Measurements from ENCODE around the gene SERTAD4. TPM values are rescaled to one million over a fixed set of nuclear protein-coding genes. Genes with fewer than 3 reads are reported as not detected.
A peak's percentile ranks its signal among the peaks of the same experiment; 100 is the strongest.

Gene SERTAD4
- total and polyA plus RNA-seq, 10 donors = 0.02 to 0.09 (median 0.06) TPM; not detected in 5

DNA sequence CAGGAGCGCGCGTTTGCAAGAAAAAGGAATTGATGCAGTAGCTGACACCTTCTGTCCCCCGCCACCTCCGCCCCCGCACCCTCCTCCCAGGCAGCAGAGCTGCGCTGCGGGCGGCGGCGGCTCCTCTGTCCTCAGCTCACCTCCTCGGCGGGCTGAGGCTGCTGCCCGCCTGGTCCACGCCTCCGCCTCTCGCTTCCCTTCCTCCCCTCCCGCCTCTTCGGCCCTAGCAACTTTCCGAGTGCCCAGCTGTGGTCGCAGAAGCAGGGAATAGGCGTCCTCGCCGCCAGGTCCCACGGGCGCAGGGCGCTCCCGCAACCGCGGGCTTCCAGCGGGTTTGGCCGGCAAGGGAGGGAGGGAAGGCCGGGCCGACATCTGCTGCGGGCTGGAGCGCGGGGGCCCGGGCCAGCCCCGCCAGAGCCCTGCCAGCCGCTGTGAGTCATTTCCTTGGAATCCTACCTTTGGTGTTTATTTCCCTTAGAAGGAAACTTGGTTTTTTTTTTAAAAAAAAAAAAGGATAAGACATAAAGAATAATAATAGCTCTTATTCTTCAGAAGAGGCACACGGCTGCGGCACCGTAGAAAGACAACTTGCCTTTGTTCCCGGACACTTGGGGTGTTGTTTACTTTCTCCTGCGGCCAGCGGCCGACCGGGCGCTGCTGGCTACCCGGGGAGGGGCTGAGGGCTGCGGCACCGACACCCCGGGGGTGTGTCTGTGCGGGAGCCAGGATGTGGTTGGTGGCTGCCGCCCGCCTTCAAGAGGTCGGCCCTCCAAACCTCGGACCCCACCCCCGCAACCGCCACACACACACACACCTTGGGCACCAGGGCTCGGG is 1.1 kb downstream of the SERTAD4 start:
- H3K27ac ChIP-seq = no peak overlapping the region
- H3K36me3 ChIP-seq = no peaks in the 10 kb centered on the region
- peaks cover 3 to 98% (median 65%) of the 10 kb centered on the region in 7 donors for H3K27me3 ChIP-seq (replicated peaks in 1 of 7)
- intact Hi-C loops (cut with DNase I; ENCODE audit: low total_unique reads) = no loop called here
- TF ChIP-seq, protein P1, sequence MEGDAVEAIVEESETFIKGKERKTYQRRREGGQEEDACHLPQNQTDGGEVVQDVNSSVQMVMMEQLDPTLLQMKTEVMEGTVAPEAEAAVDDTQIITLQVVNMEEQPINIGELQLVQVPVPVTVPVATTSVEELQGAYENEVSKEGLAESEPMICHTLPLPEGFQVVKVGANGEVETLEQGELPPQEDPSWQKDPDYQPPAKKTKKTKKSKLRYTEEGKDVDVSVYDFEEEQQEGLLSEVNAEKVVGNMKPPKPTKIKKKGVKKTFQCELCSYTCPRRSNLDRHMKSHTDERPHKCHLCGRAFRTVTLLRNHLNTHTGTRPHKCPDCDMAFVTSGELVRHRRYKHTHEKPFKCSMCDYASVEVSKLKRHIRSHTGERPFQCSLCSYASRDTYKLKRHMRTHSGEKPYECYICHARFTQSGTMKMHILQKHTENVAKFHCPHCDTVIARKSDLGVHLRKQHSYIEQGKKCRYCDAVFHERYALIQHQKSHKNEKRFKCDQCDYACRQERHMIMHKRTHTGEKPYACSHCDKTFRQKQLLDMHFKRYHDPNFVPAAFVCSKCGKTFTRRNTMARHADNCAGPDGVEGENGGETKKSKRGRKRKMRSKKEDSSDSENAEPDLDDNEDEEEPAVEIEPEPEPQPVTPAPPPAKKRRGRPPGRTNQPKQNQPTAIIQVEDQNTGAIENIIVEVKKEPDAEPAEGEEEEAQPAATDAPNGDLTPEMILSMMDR (IDR thresholded peaks at IDR 0.05 in 8 of 11, conservative IDR thresholded peaks at IDR 0.05 in 3 of 11) = no peak
- peak in 1 of 3 donors; percentile 19 for TF ChIP-seq POLR2AphosphoS5 (IDR thresholded peaks at IDR 0.05)
- H3K4me1 ChIP-seq = peaks cover 5 to 28% (median 22%) of the 10 kb centered on the region in 6 donors
- 2 to 6% (median 3%) methylated on average over 34 to 61 of the region's 61 CpGs for WGBS, 5 donors
- DNase-seq = no peak
- H3K4me3 ChIP-seq = peak overlapping the region; percentile 9 to 67 (median 36)
- no peaks in the 10 kb centered on the region for H3K9me3 ChIP-seq

- DNase-seq = no peak
- Histone ChIP-seq H3K4me1 (peaks cover 5 to 28% (median 22%) of the 10 kb centered on the region in 6 donors), H3K4me3 (peak overlapping the region in 5 of 8 donors; percentile 35 to 67 (median 37)), H3K27me3 (replicated peaks in 1 of 7) (peaks cover under 1 to 98% (median 65%) of the 10 kb centered on the region in 7 donors), H3K9me3 (no peaks in the 10 kb centered on the region), H3K36me3 (no peaks in the 10 kb centered on the region), H3K27ac (no peak overlapping the region)
- intact Hi-C loops (cut with DNase I; ENCODE audit: low total_unique reads) = no loop called here
- TF ChIP-seq POLR2AphosphoS5 (IDR thresholded peaks at IDR 0.05) (no peak), POLR2A (IDR thresholded peaks at IDR 0.05) (no peak)
- TF ChIP-seq, protein P1 (IDR thresholded peaks at IDR 0.05 in 8 of 11, conservative IDR thresholded peaks at IDR 0.05 in 3 of 11) = no peak
- WGBS, 5 donors = 28 to 50% (median 45%) methylated on average over 8 to 10 of the region's 10 CpGs
Observed at GRCh38 chr1:210234329-210234757, 1.7 kb downstream of the SERTAD4 start.

GRCh38 chr1:210235363-210236053 is 2.9 kb downstream of the SERTAD4 start:
- WGBS, 5 donors = 83 to 97% (median 93%) methylated on average over 3 of the region's 3 CpGs
- intact Hi-C loops (cut with DNase I; ENCODE audit: low total_unique reads) = no loop called here
- no peaks in the 10 kb centered on the region for H3K9me3 ChIP-seq
- TF ChIP-seq, protein P1 (IDR thresholded peaks at IDR 0.05 in 8 of 11, conservative IDR thresholded peaks at IDR 0.05 in 3 of 11) = no peak
- TF ChIP-seq POLR2AphosphoS5 (IDR thresholded peaks at IDR 0.05) = no peak
- no peak overlapping the region for H3K4me3 ChIP-seq
- H3K27me3 ChIP-seq (replicated peaks in 1 of 7) = peaks cover 0 to 99% (median 60%) of the 10 kb centered on the region in 7 donors
- no peaks in the 10 kb centered on the region for H3K36me3 ChIP-seq
- no peak overlapping the region for H3K27ac ChIP-seq
- DNase-seq = no peak
- peaks cover 5 to 28% (median 22%) of the 10 kb centered on the region in 6 donors for H3K4me1 ChIP-seq

- Histone ChIP-seq H3K27me3 (replicated peaks in 1 of 7) (peaks cover 0 to 97% (median 51%) of the 10 kb centered on the region in 7 donors), H3K4me3 (no peak overlapping the region), H3K36me3 (no peaks in the 10 kb centered on the region), H3K27ac (no peak overlapping the region), H3K4me1 (peaks cover 5 to 28% (median 22%) of the 10 kb centered on the region in 6 donors), H3K9me3 (no peaks in the 10 kb centered on the region)
- intact Hi-C loops (cut with DNase I; ENCODE audit: low total_unique reads) = no loop called here
- 60 to 70% (median 62%) methylated on average over 4 of the region's 4 CpGs for WGBS, 5 donors
- no peak for TF ChIP-seq POLR2AphosphoS5 (IDR thresholded peaks at IDR 0.05)
- TF ChIP-seq, protein P1 (IDR thresholded peaks at IDR 0.05 in 8 of 11, conservative IDR thresholded peaks at IDR 0.05 in 3 of 11) = no peak
- TF ChIP-seq POLR2A (IDR thresholded peaks at IDR 0.05) = no peak
- DNase-seq = no peak
Observed at GRCh38 chr1:210236386-210236839, 3.8 kb downstream of the SERTAD4 start.

All from spleen (tissue), 11 donors.